GM18868 (cell line): ENCODE data around the gene SOX21.

ENCODE experiments used
- ATAC-seq: cut with Tn5 transposase; IDR thresholded peaks from one replicate; pipeline ENCODE4 v1.9.1; 2021; ENCODE audit warnings: mild to moderate bottlenecking, moderate library complexity; ENCODE audit not compliant: unreplicated experiment

Gene SOX21

GRCh38 chr13:94709001-94709834 is 3.1 kb downstream of the SOX21 start:
- ATAC-seq = no peak

DNA sequence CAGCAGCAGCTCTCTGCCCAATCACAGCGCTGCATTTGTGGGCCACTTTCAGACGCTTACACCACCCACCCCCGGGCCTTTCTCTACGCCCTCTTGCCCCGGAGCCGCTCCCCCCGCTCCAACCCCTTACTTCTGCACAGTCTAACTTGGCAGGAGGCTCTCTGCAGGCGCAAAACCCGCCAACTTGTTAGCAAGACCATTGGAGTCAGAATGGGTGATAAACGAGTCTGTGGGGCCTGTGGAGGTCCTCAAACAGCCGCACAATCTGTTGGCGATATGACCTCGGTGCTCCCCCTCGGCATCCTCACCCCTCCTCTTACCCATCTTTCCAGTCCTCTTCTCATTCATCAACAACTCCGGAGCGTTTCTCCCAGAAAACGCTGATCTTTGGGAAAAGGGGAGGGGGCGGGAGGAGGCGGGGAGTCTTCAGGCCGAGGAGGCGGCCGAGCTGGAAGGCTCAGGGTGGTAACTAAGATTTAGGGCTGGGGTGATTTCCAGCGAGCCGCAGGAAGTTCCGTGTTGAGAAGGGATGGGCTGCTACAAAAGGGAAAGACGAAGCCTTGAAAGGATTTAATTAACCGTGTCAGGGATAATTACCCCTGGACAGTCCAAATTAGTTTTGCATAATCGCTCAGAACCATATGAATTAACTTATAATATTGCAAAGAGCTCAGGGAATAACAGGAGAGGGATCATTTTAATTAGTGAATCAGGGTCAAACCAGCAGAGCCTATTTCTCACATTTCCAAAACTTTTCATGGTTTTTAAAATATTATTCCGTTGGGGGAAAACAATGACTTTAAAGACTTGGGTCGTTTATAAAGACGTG is 4.1 kb downstream of the SOX21 start:
- no peak for ATAC-seq

- ATAC-seq = no peak
Observed at GRCh38 chr13:94707400-94708021, 4.8 kb downstream of the SOX21 start.

GRCh38 chr13:94706843-94707399 is 5.4 kb downstream of the SOX21 start:
- no peak for ATAC-seq

- no peak for ATAC-seq
Observed at GRCh38 chr13:94706101-94706842, 6.1 kb downstream of the SOX21 start.

- ATAC-seq = no peak
Observed at GRCh38 chr13:94705081-94706030, 7.0 kb downstream of the SOX21 start.

DNA sequence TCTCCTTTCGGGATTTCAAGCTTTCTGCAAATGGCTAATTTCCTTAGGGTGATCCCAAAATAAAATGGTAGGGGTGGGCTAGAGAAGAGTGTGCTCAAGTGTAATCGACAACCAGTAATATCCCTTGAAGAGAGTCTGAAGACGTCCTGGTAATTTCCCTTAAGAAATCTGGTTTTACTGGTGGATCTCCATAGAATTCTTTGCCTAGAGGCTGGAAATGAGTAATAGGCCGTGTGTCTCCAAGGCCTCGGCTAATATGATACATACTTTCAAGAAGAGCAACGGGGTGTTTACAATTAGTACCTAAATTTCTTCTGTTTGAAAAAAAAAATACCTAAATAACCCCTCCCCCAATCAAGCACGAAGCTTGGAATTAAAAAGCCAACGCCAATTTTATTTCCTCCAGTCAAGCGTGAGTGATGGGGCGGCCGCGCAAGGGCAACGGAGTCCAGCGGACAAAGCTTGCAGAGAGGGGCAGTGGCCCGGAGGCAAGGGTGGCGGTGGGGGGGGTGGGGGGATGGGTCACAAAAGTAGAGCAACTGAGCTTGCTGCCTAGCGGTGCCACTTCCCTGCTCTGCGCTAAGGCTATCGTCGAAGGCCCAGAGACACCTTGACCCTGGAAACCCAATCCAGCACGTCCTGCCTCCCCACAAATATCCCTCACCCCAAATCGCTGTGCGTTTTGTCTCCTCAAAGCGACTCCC is 7.8 kb downstream of the SOX21 start:
- ATAC-seq = no peak

- ATAC-seq = no peak
Observed at GRCh38 chr13:94703721-94704314, 8.5 kb downstream of the SOX21 start.

DNA sequence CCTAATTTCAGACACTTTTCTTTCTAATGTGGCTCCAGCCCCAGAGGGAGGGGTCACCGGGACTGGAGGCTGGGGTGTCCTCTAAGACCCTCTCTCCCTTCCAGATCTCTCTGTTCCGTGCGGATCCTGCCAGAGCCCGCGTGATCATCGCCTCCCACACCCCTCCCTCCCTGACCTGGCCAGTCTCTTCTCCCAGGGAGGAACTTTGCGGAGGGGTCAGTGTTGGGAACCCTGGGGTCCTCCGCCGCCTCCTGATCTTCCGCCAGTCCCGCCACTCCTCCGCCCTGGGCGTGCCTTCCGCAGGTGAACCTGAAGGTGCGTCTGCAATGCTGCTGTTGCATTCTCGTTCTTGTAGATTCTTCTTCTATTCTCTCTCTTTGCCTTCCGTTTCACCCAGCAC is 9.1 kb downstream of the SOX21 start:
- ATAC-seq = no peak

DNA sequence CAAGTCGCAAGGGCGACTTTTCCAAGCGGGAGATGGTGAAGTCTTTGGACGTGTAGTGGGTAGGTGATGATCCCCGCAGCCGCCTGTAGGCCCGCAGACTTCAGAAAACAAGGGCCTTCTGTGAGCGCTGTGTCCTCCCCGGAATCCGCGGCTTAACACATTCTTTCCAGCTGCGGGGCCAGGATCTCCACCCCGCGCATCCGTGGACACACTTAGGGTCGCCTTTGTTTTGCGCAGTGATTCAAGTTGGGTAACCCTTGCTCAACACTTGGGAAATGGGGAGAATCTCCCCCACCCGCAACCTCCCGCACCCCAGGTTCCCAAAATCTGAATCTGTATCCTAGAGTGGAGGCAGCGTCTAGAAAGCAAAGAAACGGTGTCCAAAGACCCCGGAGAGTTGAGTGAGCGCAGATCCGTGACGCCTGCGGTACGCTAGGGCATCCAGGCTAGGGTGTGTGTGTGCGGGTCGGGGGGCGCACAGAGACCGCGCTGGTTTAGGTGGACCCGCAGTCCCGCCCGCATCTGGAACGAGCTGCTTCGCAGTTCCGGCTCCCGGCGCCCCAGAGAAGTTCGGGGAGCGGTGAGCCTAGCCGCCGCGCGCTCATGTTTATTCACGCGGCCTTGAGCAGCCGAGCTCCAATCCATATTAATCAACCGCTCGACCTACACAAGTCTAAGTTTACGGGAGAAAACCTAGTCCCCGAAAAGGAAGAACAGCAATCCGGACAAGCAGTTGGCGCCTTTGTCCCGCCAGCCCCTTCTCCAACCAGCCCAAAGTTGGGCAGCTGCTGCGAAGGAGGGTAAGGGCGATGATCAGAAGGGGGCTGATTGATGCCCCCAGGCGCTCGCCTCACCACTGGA is 9.9 kb downstream of the SOX21 start:
- no peak for ATAC-seq

- ATAC-seq = no peak
Observed at GRCh38 chr13:94701313-94702180, 10.8 kb downstream of the SOX21 start.

GRCh38 chr13:94700536-94700935 is 11.8 kb downstream of the SOX21 start:
- ATAC-seq = no peak

- no peak for ATAC-seq
Observed at GRCh38 chr13:94700051-94700535, 12.3 kb downstream of the SOX21 start.

DNA sequence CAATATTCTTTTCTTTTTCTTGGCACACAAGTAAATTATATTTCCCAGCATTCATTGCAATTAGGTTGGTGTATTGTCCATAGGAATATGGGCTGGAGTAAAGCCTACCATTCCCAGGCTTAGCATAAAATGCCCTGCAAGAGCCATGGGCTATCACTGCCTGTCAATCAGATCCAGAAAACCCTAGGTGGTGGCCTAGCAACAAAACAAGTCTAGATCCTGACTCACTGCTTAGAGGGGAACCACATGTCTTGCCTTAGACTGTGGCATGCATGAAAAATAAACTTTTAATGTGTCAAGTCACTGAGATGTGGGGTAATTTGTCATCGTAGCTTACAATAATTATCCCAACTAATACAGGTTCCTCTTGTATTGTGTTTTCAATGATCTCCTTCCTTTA is 16.2 kb downstream of the SOX21 start:
- no peak for ATAC-seq

- ATAC-seq = no peak
Observed at GRCh38 chr13:94692030-94692429, 20.3 kb downstream of the SOX21 start.

DNA sequence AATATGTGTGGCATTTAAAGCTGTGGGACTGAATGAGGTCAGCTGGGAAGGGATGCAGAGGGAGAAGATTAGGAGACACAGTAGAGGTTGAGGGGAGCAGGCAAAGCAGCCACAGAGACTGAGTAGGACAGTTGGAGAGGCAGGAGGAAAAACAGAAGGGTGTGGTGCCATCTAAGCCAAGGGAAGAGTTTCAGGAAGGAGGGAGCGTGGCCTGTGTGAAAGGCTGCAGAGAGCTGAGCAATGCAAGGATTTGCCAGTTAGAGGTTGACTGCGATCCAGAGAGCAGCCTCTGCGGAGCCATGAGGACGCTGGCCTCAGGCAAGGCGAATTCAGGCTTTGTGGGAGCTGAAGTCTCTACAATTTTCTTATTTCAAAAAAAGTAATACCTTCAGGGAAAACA is 28.9 kb downstream of the SOX21 start:
- no peak for ATAC-seq
